GM12878 (cell line): ENCODE measurements around the gene CNTN4. TPM values are rescaled to one million over a fixed set of nuclear protein-coding genes. Genes with fewer than 3 reads are reported as not detected.

Experiments used
- ATAC-seq: fragments of 200-7000 bp; cut with Tn5 transposase; 3 replicates; pipeline ENCODE4 v1.9.1; 2020; ENCODE audit warnings: mild to moderate bottlenecking, moderate library complexity
- BruUV-seq: library from RNA; stranded (reverse); fragments of 400-500 nt; replicated peaks from 2 replicates; lab custom pipeline; 2021; lab: Mats Ljungman, UMichigan
- CTCF ChIA-PET: fragments of 300-600 bp; sonication (Branson Sonifier 250); formaldehyde crosslinking; extraction: SDS; loops from one replicate; lab custom pipeline; 2021; ENCODE audit warnings: inconsistent platforms; lab: Yijun Ruan, JAX
- POLR2A ChIA-PET: fragments of 350-600 bp; formaldehyde crosslinking; extraction: SDS; loops from one replicate; lab custom pipeline; 2021; ENCODE audit warnings: inconsistent platforms; lab: Charles Lee
- RAD21 ChIA-PET: fragments of 300-600 bp; sonication (Branson Sonifier 250); formaldehyde crosslinking; loops from one replicate; lab custom pipeline; 2023; ENCODE audit warnings: antibody characterized with exemption; ENCODE audit not compliant: unreplicated experiment; lab: Charles Lee
- SMC1A ChIA-PET: fragments of 300-600 bp; sonication (Branson Sonifier 250); formaldehyde crosslinking; loops from one replicate; lab custom pipeline; 2023; ENCODE audit not compliant: unreplicated experiment, uncharacterized antibody; lab: Charles Lee
- DNase-seq: peaks from one replicate; pipeline ENCODE4 v3.0.0-alpha.2; 2011; ENCODE audit warnings: low read depth, low spot score
- FAIRE-seq: peaks from 3 replicates; lab custom pipeline; 2011; peaks lifted over from hg19 to GRCh38; lab: Jason Lieb, UNC
- H2AFZ ChIP-seq: 2 replicates; pipeline ENCODE4 v1.6.0; 2011; ENCODE audit warnings: low read depth, low read length, control low read depth; ENCODE audit not compliant: control insufficient read depth
- H3K27ac ChIP-seq: 2 replicates; pipeline ENCODE4 v1.5.1; 2011; ENCODE audit warnings: control low read depth; ENCODE audit not compliant: control insufficient read depth, insufficient read depth
- H3K27me3 ChIP-seq, 2 experiments: replicated peaks in 1 of 2; 2 replicates each; pipeline versions ENCODE4 v1.6.0 to v1.6.1; 2011; ENCODE audit warnings: low read length in 1 of 2; ENCODE audit not compliant: control insufficient read depth in 2 of 2, insufficient read depth in 2 of 2
- H3K36me3 ChIP-seq, 2 experiments: 2 replicates each; pipeline ENCODE4 v1.5.1; 2011; ENCODE audit warnings: low read length in 1 of 2; ENCODE audit not compliant: control insufficient read depth in 2 of 2, insufficient read depth in 2 of 2
- H3K4me1 ChIP-seq: 2 replicates; pipeline ENCODE4 v1.6.1; 2011; ENCODE audit warnings: mild to moderate bottlenecking, low read length, moderate library complexity, mixed read lengths; ENCODE audit not compliant: control insufficient read depth, insufficient read depth
- H3K4me2 ChIP-seq: 2 replicates; pipeline ENCODE4 v1.6.0; 2011; ENCODE audit warnings: control low read depth; ENCODE audit not compliant: control insufficient read depth, insufficient read depth
- H3K4me3 ChIP-seq: fragments of 200-600 bp; sonication (generic); 2 replicates; pipeline ENCODE4 v1.5.1; 2016
- H3K79me2 ChIP-seq: 2 replicates; pipeline ENCODE4 v1.6.0; 2011; ENCODE audit warnings: low read length; ENCODE audit not compliant: control insufficient read depth, insufficient read depth
- H3K9ac ChIP-seq: 2 replicates; pipeline ENCODE4 v1.8.0; 2011; ENCODE audit warnings: low read length, control low read depth, mixed read lengths; ENCODE audit not compliant: control insufficient read depth, insufficient read depth
- H3K9me3 ChIP-seq: replicated peaks from 3 replicates; pipeline ENCODE4 v1.5.1; 2011; ENCODE audit warnings: mild to moderate bottlenecking, low read length; ENCODE audit not compliant: control insufficient read depth, insufficient read depth
- H4K20me1 ChIP-seq: 2 replicates; pipeline ENCODE4 v1.6.0; 2011; ENCODE audit not compliant: control insufficient read depth, insufficient read depth
- CHD2 ChIP-seq: IDR thresholded peaks from 2 replicates; pipeline ENCODE4 v1.6.1; 2011; ENCODE audit warnings: low read depth, low read length, improper control_type of control experiment, borderline replicate concordance
- IKZF2 ChIP-seq, 2 experiments: fragments of 450-650 bp; IDR thresholded peaks; 2 replicates each; pipeline ENCODE4 v1.6.1; 2017; ENCODE audit warnings: mild to moderate bottlenecking in 2 of 2, moderate library complexity in 2 of 2
- MYC ChIP-seq: IDR thresholded peaks from 2 replicates; pipeline ENCODE4 v1.6.1; 2011; ENCODE audit warnings: mild to moderate bottlenecking, low read length, moderate library complexity, inconsistent platforms; ENCODE audit not compliant: insufficient read depth, insufficient replicate concordance, insufficient read length, severe bottlenecking
- RBBP5 ChIP-seq: fragments of 200-600 bp; sonication (generic); conservative IDR thresholded peaks from 2 replicates; pipeline ENCODE4 v1.6.1; 2016
- SIN3A ChIP-seq: IDR thresholded peaks from 2 replicates; pipeline ENCODE4 v1.6.1; 2012; ENCODE audit warnings: low read depth, low read length, improper control_type of control experiment
- YBX1 ChIP-seq: fragments of 450-650 bp; IDR thresholded peaks from 2 replicates; pipeline ENCODE4 v1.6.1; 2016; ENCODE audit warnings: antibody characterized with exemption
- ZBTB4 ChIP-seq: fragments of 450-650 bp; formaldehyde crosslinking; IDR thresholded peaks from 2 replicates; pipeline ENCODE4 v1.4.0; 2022; ENCODE audit warnings: mild to moderate bottlenecking, moderate library complexity
- WGBS: methylation state at CpG from one replicate; pipeline ENCODE4 v1.1.6; 2016; ENCODE audit warnings: low lambda C conversion rate; ENCODE audit not compliant: insufficient replicate concordance, insufficient coverage; ENCODE audit errors: missing lambda C conversion rate; 5-methylcytosine and 5-hydroxymethylcytosine counted together
- in situ Hi-C: fragments of 300-500 bp; cut with MboI; formaldehyde crosslinking; loops from 9 replicates; pipeline ENCODE4 v1.14.3; 2018; ENCODE audit warnings: mixed read lengths
- intact Hi-C: fragments of 100-400 bp; cut with micrococcal nuclease; formaldehyde crosslinking; loops from one replicate; pipeline ENCODE4 v1.14.2; 2022; ENCODE audit not compliant: unreplicated experiment
- polyA plus RNA-seq, 11 experiments: library from polyadenylated mRNA; depleted of rRNA in 4 of 11; unstranded in 6 of 11; stranded (reverse) in 5 of 11; fragments of >200 nt; fragmentation: Nextera tagmentation in 4 of 11; fragmentation: Illumina TruSeq in 1 of 11; extraction: Ambion mirVana in 4 of 11; extraction: Trizol in 1 of 11; gene quantifications; 1 replicate in 1 of 11; 2 replicates in 10 of 11; pipeline versions ENCODE4 v1.2.1 to v1.2.3, GENCODE V29; 2011 to 2016; ENCODE audit warnings: inconsistent platforms in 2 of 11, missing spikeins in 2 of 11, low read depth in 1 of 11
- total RNA-seq, 4 experiments: library from RNA; depleted of rRNA in 3 of 4; stranded (reverse); fragments of >200 nt in 3 of 4; fragmentation: Illumina TruSeq in 1 of 4; extraction: Trizol in 1 of 4; gene quantifications; 2 replicates each; pipeline versions ENCODE4 v1.2.1 to v1.2.3, GENCODE V29; 2013 to 2021

The CNTN4 gene
- total and polyA plus RNA-seq, 10 of the 15 experiments (the other 5 are each of a cell fraction or from before 2014, with no cell fraction given) = 0.05 to 0.43 (median 0.15) TPM; not detected in 1

- ChIA-PET RAD21 (no interaction called here), SMC1A (no interaction called here), CTCF (no interaction called here), POLR2A (no interaction called here)
- intact Hi-C loops (no loop called here), in situ Hi-C loops (no loop called here)
- Histone ChIP-seq H3K4me3 (no peak overlapping the region), H3K9ac (no peak overlapping the region), H3K36me3 (no peaks in the 10 kb centered on the region), H3K4me2 (no peak overlapping the region), H3K9me3 (no peaks in the 10 kb centered on the region), H3K79me2 (no peaks in the 10 kb centered on the region), H3K27me3 (no peaks in the 10 kb centered on the region), H2AFZ (no peak overlapping the region), H3K4me1 (no peaks in the 10 kb centered on the region), H3K27ac (no peak overlapping the region), H4K20me1 (no peaks in the 10 kb centered on the region)
- DNase-seq = no peak
- TF ChIP-seq MYC (no peak), CHD2 (no peak), RBBP5 (no peak), IKZF2 (IDR thresholded peaks at IDR 0.05) (no peak), SIN3A (no peak), ZBTB4 (no peak), YBX1 (no peak)
- BruUV-seq = no TSS peak
- 0% methylated on average over 1 of the region's 1 CpG for WGBS
- no peak for ATAC-seq
- FAIRE-seq = no peak
Observed at GRCh38 chr3:2792432-2792831, 693.8 kb downstream of the CNTN4 start.
